Stimulated activated CD4-positive, alpha-beta T cell treated with anti-CD3 and anti-CD28 coated beads, TNF-alpha, amount 100 ng/mL, for 24 hours (primary cell): ENCODE measurements around the gene PACRG.
"Not testable (repeated sequence)": the region's sequence is repeated elsewhere in the genome, so short reads cannot be mapped to it uniquely, and the experiment has no call there.

Experiments used
- DNase-seq, 3 experiments: peaks; one replicate each; pipeline ENCODE4 v3.0.0-alpha.2; 2020; ENCODE audit warnings: low read depth in 3 of 3

Gene PACRG

DNA sequence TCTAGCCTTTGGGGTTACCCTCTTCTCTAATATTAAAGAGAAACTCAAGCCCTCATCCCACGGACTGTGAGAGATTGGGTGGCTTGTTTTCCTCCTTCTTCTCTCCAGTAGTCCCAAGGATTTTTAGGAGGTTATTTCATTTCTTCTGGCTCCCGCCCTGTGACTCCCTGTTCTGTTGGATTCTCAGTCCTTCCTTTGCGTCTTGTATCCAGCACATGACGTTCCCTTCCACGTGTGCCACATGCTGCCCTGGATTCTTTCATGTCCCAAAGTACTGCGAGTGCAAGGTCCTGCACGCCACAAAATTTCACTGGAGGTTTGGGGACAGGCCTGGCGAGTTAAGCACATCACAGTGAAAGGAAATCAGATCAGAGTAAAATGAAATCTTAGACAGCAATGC lies 213.4 kb downstream of the PACRG start:
- no peak for DNase-seq

DNA sequence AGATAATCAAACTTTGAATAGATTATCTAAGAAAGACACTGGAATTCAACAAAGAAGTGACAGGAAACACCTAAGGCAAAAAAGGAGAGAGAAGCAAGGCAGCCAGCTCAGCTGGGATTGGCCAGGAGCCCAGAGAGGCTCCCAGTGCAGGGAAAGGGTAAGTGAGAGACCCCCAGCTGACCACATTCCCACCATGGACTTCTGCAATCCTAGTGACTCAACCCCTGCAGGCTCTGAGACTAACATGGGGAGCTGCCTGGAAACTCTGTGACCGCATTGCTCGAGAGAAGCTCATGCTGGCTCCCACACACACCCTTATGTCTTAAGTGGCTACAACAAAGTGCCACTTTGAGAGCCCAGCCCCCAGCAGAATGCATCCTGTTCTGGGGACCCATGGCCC lies 215.1 kb downstream of the PACRG start:
- no peak for DNase-seq

DNA sequence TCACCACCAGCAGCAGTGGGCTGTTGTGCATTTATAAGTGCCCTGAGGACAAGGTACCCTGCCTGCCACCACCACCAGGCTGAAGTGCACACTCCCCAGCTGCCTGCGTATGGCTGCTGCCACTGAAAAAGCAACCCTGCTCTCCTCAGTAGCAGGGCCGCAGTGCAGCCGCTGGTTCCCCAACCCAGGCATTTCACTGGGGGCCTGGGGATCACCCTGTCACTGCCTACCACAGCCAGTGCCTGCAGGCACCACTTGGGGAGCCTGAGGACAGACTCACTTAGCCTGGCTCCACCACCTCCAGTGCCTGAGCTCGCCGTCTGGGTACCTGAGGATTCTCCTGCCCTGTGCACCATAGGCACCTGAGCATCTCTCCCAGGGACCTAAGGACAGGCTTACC lies 215.6 kb downstream of the PACRG start:
- DNase-seq, result no peak

DNA sequence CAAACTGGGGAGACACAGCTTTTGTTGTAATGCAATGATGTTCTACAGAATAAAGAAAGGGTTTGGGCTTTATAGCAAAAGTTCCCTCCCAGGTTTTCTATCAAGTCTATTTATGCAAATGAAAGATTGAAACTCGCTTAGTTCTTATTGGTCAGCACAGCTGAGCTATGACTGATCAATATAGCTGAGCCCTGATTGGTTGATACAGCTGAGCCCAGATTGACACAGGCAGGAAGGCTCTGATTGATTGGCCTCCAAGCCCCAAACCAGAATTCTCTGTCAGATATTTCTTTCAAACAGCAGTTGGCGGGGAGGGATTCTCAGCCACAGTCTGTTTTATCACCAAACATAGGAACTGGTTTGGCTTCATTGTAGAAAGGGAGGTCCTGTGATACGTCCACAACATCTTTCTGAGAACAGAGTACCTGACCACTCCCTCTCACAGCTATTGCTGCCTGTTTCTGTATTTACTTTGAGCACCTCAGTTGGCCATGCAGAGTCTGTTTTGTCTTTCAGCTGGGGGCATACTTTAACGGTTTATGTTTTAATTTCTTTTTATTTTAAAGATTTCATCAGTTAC lies 223.5 kb downstream of the PACRG start:
- no peak for DNase-seq

DNA sequence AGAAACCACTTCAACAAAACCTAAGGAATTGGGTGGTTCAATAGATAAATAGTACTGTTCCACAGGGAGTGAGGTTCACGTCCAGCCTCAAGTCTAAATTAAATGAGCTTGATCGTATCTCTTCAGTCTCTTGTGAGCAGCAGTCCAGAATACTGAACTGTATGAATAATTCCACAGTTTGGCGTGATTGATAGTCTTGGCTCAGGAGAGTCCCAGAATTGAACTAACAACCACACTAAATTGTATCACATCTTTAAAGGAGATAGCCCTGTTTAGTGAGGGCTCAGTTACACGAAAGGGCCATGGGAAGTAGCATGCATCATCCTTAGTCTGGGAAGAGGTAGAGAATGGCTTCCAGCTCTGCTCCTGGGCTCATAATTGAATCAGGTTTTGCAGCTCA lies 224.6 kb downstream of the PACRG start:
- DNase-seq, result no peak

DNA sequence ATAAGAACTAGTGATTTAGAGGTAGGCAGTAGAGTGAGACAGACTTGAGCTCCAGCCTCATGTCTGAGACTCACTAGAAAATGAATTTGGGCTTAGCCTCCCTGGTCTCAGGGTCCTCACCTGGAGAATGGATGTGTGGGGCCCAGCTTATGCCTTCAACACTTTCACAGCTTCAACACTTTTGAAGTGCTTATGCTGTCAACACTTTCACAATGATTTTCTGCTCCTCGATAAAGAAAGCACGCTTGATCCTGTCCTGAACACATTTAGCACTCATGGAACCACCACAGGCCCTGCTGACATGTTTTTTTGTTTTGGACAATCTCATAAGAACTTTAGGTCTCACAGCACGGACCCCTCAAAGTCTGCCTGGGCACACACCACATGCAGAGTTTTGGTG lies 229.3 kb downstream of the PACRG start:
- no peak for DNase-seq

DNA sequence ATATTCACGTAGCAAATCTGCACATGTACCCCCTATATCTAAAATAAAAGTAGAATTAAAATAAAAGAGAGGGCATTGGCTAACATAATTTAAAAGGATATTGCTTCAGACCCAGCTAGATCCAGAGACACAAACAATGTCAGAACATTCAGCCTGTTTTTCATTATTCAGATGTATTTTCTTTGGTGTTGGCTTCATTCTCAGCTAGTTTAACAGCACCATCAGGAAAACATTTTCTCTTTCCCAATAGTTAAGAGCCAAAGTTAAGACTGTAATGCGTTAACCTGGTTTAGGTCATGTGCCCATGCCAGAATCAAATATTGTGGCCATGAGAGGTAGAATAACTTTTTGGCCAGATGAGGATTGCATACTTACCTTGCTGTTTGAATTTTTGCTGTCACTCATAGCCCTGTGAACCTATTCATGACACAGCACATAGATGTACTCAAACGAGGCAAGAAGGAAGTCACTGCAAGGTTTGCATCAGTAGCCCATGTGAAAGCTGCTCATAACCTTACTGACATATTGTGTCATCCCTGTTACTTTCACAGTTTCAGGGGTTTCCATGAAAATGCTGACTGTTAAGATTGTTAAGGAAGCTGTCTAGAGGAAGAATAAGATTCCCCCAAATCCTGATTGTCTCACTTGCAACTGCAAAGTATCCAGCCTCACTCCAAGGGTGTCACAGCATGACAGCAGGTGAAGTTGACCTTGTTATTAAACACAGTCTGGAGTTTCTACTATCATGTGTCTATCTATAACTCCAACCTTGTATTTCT lies 233.1 kb downstream of the PACRG start:
- no peak for DNase-seq

DNA sequence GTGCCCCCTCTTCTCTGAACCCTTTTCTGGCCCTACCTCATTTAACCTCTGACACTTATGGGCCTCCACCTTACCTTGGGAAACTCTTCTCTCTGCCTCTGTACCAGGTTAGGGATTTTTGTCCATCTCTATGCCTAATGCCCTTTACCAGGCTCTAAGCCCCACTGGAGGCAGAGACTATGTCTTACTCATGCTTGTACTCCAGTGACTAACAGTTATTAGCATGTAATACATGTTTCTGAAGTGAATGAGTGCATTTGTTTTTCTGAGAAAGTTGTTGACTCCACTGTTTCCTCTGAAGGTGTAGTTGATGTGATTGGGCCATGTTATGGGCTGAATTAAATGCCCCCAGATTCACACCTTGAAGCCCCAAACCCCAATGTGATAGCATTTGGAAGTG lies 234.3 kb downstream of the PACRG start:
- no peak for DNase-seq

DNA sequence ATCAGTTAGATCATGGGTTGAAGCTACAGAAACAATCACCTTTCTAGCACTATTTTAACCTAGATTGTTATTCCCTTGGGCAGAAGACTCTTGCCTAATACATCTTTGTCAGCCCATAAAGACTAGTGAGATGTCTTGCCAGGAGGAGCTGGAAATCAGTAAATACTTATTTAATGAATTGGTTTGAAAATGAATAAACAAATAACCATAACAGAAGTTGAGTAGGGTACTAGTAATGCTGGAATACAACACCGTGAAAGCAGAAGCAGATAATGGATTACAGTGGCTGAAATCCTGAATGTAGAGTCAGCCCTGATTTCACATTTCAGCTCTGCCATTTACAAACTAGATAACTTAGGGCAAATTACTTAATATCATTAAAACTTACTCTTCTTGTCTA lies 236.1 kb downstream of the PACRG start:
- no peak for DNase-seq

DNA sequence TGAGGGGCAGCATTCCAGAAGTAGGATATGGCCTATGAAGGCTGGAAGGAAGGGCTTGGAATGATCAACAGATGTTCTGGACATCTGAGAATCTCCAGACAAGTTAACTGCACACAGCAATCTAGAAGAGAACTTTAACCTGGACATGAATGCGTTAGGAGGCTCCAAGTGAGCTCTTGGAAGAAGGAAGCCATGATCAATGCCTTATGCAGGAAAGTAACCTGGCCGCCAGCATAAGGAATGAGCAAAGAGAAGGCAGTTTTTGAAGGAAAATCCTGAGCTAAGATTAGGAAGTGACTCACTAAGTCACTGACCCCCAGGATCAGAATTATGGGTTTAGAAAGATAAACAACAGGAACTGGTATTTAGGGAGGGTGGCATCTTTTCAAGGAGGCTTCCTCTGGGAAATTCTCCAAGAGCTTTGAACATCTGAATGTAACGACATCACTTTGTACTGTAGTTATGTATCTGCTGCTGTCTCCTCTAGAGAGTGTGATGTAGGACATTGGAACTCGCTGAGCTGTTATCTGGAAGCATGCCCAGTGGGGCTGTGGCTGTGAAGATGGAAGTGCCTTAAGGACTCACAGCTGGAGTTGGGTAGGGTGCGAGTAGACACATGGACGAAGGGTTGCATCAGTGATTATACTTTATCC lies 236.8 kb downstream of the PACRG start:
- DNase-seq, result no peak

DNA sequence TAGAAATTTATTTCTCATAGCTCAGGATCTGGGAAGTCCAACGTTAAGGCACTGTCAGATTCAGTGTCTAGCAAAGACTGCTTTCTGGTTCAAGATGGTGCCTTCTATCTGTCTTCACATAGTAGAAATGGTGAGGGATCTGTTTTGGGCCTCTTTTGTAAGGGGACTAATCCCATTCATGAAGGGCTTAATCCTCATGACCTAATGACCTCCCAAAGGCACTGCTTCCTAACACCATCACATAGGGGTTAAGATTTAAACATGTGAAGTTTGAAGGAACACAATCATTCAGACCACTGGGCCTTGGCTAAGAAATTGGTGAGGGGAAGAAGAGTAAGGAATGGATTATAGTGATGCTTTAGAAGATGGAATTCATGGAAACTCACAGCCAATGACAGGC lies 237.6 kb downstream of the PACRG start:
- DNase-seq, result no peak

DNA sequence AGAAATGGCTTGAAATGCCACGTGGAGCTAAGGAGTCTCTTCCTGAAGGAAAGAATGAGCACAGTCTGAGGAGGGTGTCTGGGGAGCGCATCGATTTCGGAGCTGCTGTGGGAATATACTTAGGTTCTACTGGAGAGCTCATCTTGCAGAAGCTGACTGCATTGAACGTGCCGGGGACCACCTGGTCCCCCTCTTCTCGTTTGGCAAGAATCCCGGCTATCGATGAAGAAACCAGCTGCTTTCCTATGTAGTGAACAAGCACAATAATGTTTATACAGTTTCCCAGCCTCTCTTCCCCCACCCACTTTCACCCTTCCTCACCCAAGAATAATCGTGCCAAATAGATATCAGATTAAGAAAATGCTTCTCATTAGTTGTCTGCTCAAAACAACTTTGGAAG lies 242.5 kb downstream of the PACRG start:
- DNase-seq, result no peak

DNA sequence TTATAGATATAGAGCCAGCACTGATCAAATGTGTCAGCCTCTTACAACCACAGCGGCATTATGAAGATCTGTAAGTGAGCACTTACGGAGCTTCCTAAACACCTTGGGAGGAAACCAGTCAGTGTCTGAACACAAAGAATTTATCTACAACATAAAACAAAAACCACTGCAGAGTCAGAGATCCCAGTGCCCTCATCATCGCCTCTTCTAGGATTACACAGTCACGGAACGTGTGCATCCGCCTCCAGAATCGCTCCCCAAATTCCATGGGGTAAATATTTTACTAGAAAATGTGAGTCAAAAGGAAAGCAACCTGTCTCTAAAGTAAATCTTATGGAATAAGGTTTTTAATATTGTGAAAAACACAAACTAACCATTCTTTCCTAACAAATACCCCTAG lies 243.6 kb downstream of the PACRG start:
- DNase-seq, result no peak

DNA sequence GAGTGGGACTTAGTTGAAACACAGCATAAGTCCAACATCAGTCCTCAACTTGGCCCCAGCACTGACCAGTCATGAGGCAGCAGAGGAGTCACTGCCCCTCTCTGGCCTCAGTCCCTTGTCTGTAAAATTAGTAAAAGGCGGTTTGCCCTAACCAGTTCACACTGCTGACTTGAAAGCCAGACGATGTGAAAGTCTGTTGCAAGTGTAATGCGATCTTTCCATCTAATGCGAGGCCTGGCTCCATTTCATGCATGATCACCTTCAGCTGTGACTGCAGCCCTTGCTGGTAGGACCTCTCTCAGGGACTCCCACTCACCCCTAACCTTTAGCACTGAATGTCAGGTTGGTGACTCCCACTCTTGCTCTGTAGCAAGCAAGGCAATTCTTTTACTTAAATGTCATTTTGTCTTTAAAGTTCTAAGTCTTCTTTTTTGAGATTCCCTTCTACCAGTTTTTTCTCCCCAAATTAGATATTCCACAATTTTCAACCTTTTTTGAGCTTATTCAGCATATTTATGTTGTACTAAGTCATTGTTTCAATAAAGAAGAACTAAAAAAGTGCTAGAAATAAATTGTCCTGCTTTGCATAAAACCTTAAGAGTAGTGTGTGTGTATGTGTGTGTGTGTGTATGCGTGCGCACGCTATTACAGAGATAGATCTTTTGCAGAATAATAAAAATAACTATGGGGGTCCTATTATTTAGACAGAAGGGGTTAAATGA lies 245.5 kb downstream of the PACRG start:
- no peak for DNase-seq

DNA sequence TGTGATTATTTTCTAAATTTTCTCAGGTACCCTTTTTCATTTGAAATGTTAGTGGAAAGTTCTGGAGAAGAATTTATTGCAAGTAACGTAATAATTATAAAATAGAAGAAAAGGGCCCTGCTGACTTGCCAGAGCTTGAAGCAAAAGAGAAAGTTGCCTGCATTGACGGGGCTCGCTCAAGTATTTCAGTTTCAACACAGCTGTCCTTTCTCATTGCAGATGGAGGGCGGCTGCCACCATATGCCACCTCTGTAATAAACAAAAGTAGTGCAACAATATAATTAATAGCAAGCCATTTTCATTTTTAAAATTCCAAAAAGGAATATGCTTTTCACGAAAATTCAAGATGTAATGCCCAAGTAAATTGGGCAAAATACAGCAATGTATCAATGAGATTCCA lies 246.2 kb downstream of the PACRG start:
- DNase-seq, result no peak

DNA sequence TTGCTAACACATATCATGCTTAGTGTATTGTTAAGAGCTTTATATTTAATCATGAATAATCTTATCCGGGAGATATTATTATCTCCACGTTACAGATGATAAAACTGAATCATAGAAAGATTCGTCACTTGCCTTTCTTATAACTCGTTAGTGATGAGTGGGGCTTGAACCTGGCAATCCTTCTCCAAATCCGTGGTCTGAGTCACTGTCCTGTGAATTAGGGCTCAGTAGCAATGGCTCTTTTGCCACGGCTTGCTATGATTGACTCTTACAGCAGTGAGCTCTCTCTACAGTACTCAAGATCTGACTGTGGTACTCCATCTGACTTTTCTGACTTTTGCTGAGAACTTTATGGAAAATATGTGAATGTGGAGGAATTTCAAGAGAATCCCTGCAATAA lies 246.9 kb downstream of the PACRG start:
- DNase-seq, result no peak

DNA sequence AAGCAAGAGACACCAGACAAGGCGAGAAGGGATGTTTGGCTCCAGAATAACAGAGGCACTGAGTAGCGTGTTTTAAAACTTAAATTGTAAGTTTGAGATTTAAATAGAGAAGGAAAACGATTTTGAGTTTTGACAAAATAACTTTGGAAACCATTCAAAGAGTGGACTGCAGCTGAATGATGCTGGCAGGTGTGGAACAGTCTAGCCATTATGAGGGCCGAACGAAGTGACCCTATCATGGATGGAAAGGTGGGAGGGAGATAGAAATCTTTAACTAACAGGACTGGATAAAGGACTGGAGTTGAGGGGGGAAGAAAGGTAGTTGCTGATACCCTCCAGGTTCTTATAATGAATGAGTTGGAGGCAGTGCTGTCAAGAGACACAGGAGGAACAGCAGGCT lies 248.4 kb downstream of the PACRG start:
- no peak for DNase-seq

DNA sequence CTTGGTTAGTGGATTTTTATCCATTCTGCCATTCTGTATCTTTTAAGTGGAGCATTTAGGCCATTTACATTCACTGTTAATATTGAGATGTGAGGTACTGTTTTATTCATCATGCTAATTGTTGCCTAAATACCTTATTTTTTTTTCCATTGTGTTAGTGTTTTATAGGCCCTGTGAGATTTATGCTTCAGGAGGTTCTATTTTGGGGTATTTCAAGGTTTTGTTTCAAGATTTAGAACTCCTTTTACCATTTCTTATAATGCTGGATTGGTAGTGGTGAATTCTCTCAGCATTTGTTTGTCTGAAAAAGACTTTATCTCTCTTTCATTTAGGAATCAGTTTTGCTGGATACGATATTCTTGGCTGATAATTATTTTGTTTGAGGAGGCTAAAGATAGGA lies 255.5 kb downstream of the PACRG start:
- not testable (repeated sequence) for DNase-seq

DNA sequence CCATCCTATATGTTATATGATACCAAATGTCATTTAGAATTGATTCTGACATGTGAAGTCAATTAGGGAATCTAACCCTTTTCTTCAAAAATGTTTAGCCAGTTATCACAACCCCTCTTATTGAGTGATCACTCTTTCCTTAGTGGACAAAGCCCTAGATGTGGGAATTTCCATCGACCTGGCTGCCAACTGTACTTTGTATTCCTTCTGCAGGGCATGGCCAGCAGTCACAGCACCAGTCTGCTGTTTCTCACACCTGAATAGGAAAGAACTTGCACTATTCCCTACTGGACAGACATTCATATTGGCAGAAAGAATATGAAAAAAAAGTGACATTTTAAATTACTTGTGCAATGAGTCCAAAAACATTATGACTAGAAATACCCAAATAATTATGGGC lies 271.0 kb downstream of the PACRG start:
- no peak for DNase-seq

DNA sequence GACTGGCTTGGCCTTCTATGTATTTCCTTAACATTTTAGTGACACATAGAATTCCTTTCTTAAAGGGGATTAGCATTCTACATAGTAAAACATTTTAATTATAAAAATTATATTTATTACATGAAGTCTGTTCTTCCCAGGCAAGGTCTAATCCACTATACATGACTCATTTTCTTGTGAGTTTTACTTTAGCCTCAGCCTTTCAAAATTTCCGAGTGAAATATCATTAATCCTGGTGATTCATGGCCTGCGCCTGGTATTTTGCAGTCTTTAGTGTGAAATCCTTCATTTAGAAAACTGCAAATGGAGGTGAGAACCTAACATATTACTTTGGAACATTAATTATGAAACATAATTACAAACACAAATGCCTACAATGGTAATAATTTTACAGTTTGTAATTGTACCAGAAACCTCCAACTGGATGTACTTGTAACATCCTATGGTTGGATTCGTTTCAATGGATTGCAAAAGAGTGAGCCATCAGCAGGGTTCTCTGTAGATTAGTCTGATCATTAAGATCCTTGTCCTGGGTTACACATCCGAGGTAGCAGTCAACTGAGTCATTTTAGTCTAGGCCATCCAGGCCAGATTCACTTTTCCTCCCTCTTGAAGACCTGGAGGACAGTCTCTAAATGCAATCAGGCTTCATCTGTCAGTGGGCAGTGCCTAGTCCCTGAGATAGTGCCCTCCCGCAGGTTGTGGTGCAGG lies 272.0 kb downstream of the PACRG start:
- no peak for DNase-seq

DNA sequence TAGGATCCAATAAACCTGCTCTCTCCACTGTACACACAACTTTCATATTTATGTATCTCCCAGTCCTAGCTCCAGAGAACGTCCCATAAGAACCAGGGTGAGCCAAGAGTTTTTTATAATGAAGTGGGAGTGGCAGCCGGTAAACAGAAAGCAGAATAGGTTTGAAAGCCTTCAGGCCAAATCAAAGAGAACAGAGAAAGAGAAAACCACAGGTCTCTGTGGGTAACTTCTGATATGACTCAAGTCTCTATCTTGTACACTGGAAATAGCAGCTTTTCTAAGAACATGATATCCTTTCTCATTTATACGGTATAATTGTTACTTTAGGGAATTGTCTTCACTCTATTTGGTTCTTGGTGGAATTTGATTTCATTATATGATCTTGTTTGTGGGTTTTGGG lies 273.6 kb downstream of the PACRG start:
- DNase-seq, result no peak

DNA sequence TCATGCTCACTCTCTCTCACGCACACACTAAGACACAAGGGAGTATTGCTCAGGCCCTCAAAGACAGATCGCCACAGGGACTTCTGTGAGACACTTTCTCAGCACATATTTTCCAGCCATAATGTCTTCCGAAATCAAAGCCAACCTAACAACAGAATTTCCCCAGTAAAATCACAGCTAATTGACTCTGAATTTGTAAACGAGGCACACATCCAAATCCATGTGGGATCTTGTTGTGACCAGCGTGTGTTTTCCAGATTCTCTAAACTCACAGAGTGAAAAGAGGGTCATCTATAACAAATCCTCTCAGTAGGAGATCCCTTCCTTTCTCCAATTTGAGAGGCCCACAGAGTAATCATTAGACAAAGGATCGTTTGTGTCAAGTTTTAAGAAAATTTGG lies 280.4 kb downstream of the PACRG start:
- no peak for DNase-seq
